DOHH2 (cell line): Measurements from ENCODE around the gene CSNK1G2.

Experiments used
- H3F3A ChIP-seq: fragments of 200-600 bp; sonication (generic), shearing (Covaris generic); 2 replicates; pipeline ENCODE4 v1.6.0; 2016; ENCODE audit warnings: antibody characterized with exemption, mild to moderate bottlenecking; ENCODE audit not compliant: control insufficient read depth, insufficient read depth
- H3K27ac ChIP-seq: fragments of 200-600 bp; sonication (generic); 2 replicates; pipeline ENCODE4 v1.5.1; 2014; ENCODE audit warnings: low read depth, mild to moderate bottlenecking, low read length, moderate library complexity
- H3K27me3 ChIP-seq: fragments of 200-600 bp; sonication (generic); 2 replicates; pipeline ENCODE4 v1.6.1; 2014; ENCODE audit warnings: mild to moderate bottlenecking, low read length, mixed read lengths; ENCODE audit not compliant: control insufficient read depth
- H3K36me3 ChIP-seq: fragments of 200-600 bp; sonication (generic); 2 replicates; pipeline ENCODE4 v1.6.1; 2014; ENCODE audit warnings: mild to moderate bottlenecking, low read length, moderate library complexity, mixed read lengths; ENCODE audit not compliant: control insufficient read depth
- H3K4me1 ChIP-seq: fragments of 200-600 bp; sonication (generic); 2 replicates; pipeline ENCODE4 v1.6.1; 2014; ENCODE audit warnings: mild to moderate bottlenecking, low read length, mixed read lengths; ENCODE audit not compliant: control insufficient read depth
- H3K4me2 ChIP-seq: fragments of 200-600 bp; sonication (generic); 2 replicates; pipeline ENCODE4 v1.6.0; 2014; ENCODE audit warnings: mild to moderate bottlenecking, low read length, moderate library complexity
- H3K4me3 ChIP-seq: fragments of 200-600 bp; sonication (generic); 2 replicates; pipeline ENCODE4 v1.5.1; 2014; ENCODE audit warnings: mild to moderate bottlenecking, low read length, mixed read lengths
- H3K79me2 ChIP-seq: fragments of 200-600 bp; sonication (generic); 2 replicates; pipeline ENCODE4 v1.6.1; 2014; ENCODE audit warnings: mild to moderate bottlenecking, low read length, mixed read lengths; ENCODE audit not compliant: control insufficient read depth
- H3K9me2 ChIP-seq: fragments of 200-600 bp; sonication (generic); replicated peaks from 2 replicates; pipeline ENCODE4 v1.6.1; 2014; ENCODE audit warnings: mild to moderate bottlenecking, low read length, mixed read lengths; ENCODE audit not compliant: control insufficient read depth
- H3K9me3 ChIP-seq: fragments of 200-600 bp; sonication (generic); 2 replicates; pipeline ENCODE4 v1.6.1; 2014; ENCODE audit warnings: antibody characterized with exemption, low read length, mixed read lengths; ENCODE audit not compliant: control insufficient read depth, insufficient read depth
- H4K20me1 ChIP-seq: fragments of 200-600 bp; sonication (generic); 2 replicates; pipeline ENCODE4 v1.6.0; 2014; ENCODE audit warnings: low read depth, mild to moderate bottlenecking, antibody characterized with exemption, low read length, moderate library complexity; ENCODE audit not compliant: control insufficient read depth, insufficient read depth
- EZH2phosphoT487 ChIP-seq: fragments of 200-600 bp; sonication (generic); IDR thresholded peaks from 2 replicates; pipeline ENCODE4 v1.6.1; 2017; ENCODE audit warnings: borderline replicate concordance, mild to moderate bottlenecking, antibody characterized with exemption, low read length, moderate library complexity, mixed read lengths
- TF ChIP-seq, protein P1 (sequence below): fragments of 200-600 bp; sonication (generic); IDR thresholded peaks from one replicate; pipeline ENCODE4 v1.5.1; 2014; ENCODE audit warnings: antibody characterized with exemption, mild to moderate bottlenecking, low read depth, low read length; ENCODE audit not compliant: poor library complexity, severe bottlenecking

CSNK1G2 gene

DNA sequence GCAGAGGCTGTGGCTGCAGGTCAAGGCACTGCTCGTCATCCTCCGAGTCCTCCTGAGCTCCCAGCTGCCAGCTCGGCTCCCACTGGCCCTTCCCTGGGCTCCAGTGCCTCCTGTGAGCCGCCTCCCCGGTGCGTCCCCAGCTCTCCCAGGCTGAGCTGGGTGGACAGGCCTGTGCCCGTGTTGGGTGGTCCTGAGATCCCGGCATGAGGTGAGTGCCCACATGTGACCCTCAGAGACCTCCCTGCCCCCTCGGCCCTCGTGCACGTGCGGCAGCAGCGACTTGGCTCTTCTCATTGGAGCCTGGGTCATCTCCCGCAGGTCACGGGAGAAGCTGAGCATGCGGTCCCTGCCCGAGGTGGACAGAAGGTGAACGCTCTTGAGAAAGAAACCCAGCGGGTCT, 20.3 kb upstream of the CSNK1G2 start:
- Histone ChIP-seq H3K36me3 (peaks cover 32% of the 10 kb centered on the region), H3K4me3 (no peak overlapping the region), H3K27ac (no peak overlapping the region), H4K20me1 (no peaks in the 10 kb centered on the region), H3F3A (no peaks in the 10 kb centered on the region), H3K4me1 (peaks cover 12% of the 10 kb centered on the region), H3K9me2 (no peaks in the 10 kb centered on the region), H3K4me2 (no peak overlapping the region), H3K9me3 (no peaks in the 10 kb centered on the region), H3K27me3 (no peaks in the 10 kb centered on the region), H3K79me2 (no peaks in the 10 kb centered on the region)
- TF ChIP-seq EZH2phosphoT487, result no peak
- TF ChIP-seq, protein P1, sequence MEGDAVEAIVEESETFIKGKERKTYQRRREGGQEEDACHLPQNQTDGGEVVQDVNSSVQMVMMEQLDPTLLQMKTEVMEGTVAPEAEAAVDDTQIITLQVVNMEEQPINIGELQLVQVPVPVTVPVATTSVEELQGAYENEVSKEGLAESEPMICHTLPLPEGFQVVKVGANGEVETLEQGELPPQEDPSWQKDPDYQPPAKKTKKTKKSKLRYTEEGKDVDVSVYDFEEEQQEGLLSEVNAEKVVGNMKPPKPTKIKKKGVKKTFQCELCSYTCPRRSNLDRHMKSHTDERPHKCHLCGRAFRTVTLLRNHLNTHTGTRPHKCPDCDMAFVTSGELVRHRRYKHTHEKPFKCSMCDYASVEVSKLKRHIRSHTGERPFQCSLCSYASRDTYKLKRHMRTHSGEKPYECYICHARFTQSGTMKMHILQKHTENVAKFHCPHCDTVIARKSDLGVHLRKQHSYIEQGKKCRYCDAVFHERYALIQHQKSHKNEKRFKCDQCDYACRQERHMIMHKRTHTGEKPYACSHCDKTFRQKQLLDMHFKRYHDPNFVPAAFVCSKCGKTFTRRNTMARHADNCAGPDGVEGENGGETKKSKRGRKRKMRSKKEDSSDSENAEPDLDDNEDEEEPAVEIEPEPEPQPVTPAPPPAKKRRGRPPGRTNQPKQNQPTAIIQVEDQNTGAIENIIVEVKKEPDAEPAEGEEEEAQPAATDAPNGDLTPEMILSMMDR, result no peak

DNA sequence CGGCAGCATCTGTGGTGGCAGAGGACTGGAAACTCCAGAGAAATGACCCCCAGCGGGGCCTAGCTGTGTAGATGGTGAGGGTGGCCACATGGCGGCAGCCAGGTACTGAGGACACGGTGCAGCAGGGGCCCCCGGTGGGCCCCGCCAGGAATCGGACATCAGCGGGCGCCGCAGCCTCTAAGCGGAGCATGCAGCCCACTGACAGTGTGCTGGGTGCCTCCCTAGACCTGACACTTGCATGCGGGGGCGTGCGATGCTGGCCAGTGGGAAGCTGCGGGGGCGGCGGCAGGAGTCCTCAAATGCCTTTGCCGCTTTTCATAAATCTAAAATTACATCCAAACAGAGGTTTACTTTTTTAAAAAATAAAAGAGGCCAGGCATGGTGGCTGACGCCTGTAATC, 19.6 kb upstream of the CSNK1G2 start:
- Histone ChIP-seq H3K27ac (no peak overlapping the region), H3K27me3 (no peaks in the 10 kb centered on the region), H3K4me1 (peaks cover 12% of the 10 kb centered on the region), H4K20me1 (no peaks in the 10 kb centered on the region), H3K79me2 (no peaks in the 10 kb centered on the region), H3K9me3 (no peaks in the 10 kb centered on the region), H3K9me2 (no peaks in the 10 kb centered on the region), H3K4me3 (no peak overlapping the region), H3K4me2 (no peak overlapping the region), H3F3A (no peaks in the 10 kb centered on the region), H3K36me3 (peaks cover 32% of the 10 kb centered on the region)
- TF ChIP-seq, protein P1, result no peak
- TF ChIP-seq EZH2phosphoT487, result no peak

DNA sequence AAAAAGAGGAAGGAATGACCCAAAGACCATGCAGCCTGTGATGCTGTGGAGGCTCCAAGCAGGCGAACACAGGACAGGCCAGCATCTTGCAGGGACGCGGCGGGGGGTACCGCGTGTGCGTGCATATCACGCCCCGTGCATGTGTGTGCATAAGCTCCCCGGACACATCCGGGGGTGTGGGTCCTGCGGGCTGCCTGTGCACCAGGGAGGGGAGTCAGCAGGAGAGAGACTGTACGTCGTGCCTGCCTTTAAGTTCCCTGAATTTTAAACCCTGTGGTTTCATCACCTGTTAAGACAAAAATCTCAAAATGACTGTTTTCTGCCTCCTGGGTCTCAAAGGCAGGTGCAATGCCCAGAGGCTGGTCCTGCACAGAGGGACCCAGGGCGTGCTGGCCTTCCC, 19.1 kb upstream of the CSNK1G2 start:
- no peak overlapping the region for H3K4me2 ChIP-seq
- H3K4me1 ChIP-seq, result peaks cover 12% of the 10 kb centered on the region
- H3K4me3 ChIP-seq, result no peak overlapping the region
- no peak overlapping the region for H3K27ac ChIP-seq
- TF ChIP-seq, protein P1, result no peak
- no peak for TF ChIP-seq EZH2phosphoT487
- no peaks in the 10 kb centered on the region for H4K20me1 ChIP-seq
- H3K36me3 ChIP-seq, result peaks cover 32% of the 10 kb centered on the region
- H3K9me3 ChIP-seq, result no peaks in the 10 kb centered on the region
- H3F3A ChIP-seq, result no peaks in the 10 kb centered on the region
- no peaks in the 10 kb centered on the region for H3K9me2 ChIP-seq
- H3K27me3 ChIP-seq, result no peaks in the 10 kb centered on the region
- H3K79me2 ChIP-seq, result no peaks in the 10 kb centered on the region
